LNCAP (cell line): ENCODE results near the gene SYNM.

Source experiments
- TF ChIP-seq, protein P1 (sequence below): fragments of 450-650 bp; IDR thresholded peaks from 2 replicates; pipeline ENCODE4 v1.5.1; 2017; ENCODE audit warnings: mild to moderate bottlenecking

The SYNM gene

DNA sequence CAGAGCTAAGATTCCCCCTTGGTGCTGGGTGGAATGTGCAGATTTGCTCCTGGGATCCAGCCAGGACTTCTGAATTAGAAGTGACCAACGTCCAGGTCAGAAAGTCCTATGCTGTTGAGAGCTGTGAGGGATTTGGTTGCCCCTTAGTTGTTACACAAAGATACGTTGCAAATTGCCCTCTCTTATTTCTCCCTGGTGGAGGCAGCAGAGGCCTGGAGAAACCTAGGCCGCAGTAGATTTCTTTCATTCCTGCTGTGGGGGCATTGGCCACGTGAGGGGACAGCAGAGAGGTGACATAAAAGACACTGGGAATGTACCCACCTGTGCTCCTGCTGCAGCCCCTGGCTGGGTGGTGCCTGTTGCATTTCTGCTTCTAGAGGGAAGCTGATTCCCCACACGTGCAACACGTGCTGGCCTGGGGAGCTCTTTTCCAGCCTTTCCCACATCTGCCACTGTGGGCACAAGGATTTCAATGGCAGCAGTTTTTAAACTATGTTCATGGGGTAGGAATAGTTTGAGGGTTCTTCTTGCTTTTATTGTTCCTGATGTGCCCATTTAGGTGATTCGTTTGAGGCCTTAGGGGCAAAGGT, 65.7 kb downstream of the SYNM start:
- TF ChIP-seq, protein P1, sequence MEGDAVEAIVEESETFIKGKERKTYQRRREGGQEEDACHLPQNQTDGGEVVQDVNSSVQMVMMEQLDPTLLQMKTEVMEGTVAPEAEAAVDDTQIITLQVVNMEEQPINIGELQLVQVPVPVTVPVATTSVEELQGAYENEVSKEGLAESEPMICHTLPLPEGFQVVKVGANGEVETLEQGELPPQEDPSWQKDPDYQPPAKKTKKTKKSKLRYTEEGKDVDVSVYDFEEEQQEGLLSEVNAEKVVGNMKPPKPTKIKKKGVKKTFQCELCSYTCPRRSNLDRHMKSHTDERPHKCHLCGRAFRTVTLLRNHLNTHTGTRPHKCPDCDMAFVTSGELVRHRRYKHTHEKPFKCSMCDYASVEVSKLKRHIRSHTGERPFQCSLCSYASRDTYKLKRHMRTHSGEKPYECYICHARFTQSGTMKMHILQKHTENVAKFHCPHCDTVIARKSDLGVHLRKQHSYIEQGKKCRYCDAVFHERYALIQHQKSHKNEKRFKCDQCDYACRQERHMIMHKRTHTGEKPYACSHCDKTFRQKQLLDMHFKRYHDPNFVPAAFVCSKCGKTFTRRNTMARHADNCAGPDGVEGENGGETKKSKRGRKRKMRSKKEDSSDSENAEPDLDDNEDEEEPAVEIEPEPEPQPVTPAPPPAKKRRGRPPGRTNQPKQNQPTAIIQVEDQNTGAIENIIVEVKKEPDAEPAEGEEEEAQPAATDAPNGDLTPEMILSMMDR = no peak

DNA sequence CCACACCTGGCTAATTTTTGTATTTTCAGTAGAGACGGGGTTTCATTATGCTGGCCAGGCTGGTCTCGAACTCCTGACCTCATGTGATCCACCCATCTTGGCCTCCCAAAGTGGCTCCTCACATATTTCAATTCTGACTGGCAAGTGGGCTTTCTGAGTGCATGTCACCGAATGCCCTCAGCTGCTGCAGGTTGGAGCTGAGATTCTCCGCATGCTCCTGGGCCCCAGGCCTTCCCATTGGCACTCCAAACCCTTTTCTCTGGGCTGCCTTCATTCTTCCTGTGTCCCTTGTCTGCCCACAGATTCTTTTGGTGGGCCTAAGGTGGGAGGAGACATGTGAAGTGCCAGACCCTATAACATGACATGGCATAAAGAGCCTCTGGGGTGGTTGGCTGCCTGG, 67.3 kb downstream of the SYNM start:
- TF ChIP-seq, protein P1 = no peak

DNA sequence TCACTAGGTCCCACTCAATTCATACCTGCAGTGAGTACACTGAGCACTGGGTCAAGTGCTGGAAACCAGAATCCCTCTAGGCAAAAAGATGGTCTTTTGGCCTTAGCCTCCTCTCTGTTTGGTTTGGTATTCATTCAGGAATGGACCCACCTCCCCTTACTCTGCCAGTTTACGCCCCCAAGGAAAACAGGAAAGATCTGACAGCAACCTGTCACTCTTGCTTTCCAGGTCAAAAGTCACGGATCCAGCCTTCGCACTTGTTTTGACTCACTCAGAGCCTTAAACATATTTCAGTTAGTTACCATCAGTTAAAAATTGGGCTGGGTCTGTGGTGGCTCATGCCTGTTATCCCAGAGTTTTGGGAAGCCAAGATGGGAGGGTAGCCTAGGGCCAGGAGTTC, 68.1 kb downstream of the SYNM start:
- TF ChIP-seq, protein P1 = no peak

DNA sequence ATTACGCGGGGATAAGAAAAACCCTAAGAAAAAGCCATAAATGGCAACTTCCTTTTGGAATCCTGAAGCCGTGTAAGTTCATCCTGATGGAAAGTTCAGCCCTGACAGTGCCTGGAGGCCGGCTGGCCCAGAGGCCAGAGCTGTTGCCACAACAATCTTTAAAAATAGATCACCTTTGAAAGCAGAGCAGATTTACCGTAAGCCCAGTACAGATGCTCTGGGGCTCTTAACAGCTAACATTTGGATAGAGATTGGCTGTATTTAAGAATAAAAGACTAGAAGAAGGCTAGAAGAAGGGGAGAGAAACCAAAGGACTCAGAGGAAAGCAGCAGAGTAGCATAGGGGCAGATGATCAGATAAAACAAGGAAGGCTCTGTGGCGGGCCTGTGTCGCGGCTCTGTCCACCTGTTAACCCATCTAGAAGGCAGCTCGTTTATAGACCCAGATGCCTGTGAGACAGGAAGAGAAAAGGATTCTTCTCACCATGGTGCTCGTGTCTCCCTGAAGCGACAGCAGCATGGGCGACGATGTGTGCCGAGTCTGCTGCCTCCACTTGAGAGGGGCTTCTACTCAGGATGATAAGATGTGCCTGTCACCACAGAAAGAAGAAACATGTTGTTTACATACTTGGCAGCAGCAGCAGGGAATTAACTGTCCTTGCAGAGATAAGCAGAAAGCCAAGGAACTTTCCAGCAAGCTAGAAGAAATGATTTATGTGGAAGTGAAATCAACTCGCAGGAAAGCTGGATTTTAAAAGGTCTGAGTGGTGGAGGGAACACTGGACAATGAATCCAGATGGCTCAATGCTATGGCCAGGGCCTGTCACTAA, 69.9 kb downstream of the SYNM start:
- TF ChIP-seq, protein P1 = no peak

DNA sequence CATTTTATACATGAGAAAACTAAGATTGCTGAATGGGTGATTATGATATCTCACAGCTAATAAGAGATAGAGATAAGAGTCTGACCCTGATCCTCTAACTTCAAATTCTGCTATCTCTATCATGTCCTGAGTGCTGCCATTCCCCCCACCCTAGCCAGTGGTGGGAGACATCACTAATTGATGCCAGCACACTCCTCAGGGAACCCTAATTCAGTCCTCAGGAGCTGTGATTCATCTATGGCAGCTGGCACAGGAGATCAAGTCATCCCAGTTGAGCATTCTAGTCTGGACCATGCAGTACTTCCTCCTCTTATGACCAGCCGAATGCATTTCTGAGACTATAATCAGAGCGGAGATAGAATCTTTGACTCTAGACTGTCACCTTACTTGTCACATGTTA, 71.9 kb downstream of the SYNM start:
- TF ChIP-seq, protein P1 = no peak

DNA sequence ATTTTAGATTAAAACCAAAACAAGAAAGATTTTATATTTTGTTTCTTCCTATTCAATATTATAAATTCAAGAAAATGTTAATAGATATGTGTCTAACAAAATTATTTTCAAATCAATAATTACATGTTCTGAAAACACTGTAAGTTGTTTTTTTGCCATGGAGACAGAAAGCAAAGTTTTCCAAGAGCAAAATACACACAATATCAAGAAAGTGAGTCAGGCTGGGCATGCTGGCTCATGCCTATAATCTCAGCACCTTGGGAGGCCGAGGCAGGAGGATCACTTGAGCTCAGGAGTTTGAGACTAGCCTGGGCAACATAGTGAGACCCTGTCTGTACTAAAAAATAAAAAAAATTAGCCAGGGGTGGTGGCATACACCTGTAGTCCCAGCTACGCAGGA, 72.8 kb downstream of the SYNM start:
- TF ChIP-seq, protein P1 = no peak

DNA sequence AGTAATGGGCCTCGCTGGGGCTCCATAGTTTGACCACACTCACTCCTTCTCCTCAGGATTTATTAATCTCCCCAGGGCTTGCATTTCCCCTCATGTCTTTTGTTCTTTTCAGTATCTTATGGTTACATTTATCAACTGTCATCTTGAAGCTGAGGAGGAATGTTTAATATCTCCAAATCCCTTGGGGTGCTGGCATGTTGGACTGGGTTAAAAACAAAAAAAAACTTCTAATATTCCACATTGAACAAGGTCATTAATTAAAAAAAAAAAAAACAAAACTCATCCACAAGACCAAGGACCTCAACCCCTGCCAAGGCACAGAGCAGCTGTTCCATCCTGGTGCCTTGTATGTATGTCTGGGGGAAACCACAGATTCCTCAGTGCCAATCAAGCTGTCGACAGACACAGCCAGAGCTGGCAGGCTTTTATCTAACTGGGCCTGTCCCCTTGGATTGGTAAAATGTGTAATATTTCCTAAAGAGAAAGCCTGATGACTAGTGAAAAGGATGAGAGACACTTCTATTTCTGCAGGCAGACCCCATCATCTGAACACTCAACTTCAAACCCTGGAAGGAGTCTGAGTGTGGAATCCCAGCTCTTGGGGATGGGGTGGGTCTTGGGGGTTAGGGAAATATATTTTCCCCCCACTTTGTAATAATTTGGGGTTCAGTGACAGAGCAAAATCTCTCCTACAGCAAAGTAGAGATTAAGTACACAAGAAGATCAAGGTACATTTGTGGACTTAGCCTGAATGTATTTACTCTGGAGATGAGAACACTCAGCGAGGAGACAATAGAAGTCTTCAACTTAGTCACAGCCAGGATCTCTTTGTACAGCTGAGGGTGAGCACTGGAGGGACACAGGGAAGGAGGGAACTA, 75.4 kb downstream of the SYNM start:
- TF ChIP-seq, protein P1 = no peak
